ENCODE data around the gene CCDC187.

CCDC187 gene

GRCh38 chr9:136296434-136297015, 7.4 kb downstream of the CCDC187 start:
- Histone ChIP-seq H3K4me2 (ENCODE audit: low read length) (no peak overlapping the region), H3K79me2 (ENCODE audit: control insufficient read depth, low read length) (no peaks in the 10 kb centered on the region), H3K9me3 (ENCODE audit: control insufficient read depth, insufficient read depth, low read length) (peaks cover 12% of the 10 kb centered on the region; the same call in 1 of the 2 replicates), H3K9me2 (replicated peaks; ENCODE audit: control insufficient read depth, low read length) (no peaks in the 10 kb centered on the region), H4K20me1 (ENCODE audit: control insufficient read depth, insufficient read depth, low read depth, low read length) (no peaks in the 10 kb centered on the region), H3K36me3 (ENCODE audit: control insufficient read depth, low read length) (no peaks in the 10 kb centered on the region), H3F3A (ENCODE audit: control insufficient read depth, insufficient read depth) (peaks cover 3% of the 10 kb centered on the region; the same call in 1 of the 2 replicates), H3K4me1 (ENCODE audit: control insufficient read depth, low read length) (no peaks in the 10 kb centered on the region), H3K27me3 (ENCODE audit: control insufficient read depth, low read length) (no peaks in the 10 kb centered on the region), H3K4me3 (ENCODE audit: low read length) (no peak overlapping the region), H3K27ac (ENCODE audit: low read depth, low read length) (no peak overlapping the region)
- no peak for TF ChIP-seq EZH2phosphoT487 (IDR thresholded peaks at IDR 0.05; ENCODE audit: borderline replicate concordance, low read length)
- TF ChIP-seq CTCF (IDR thresholded peaks at IDR 0.05; ENCODE audit: low read depth, low read length, poor library complexity, severe bottlenecking) = no peak

- Histone ChIP-seq H3K4me2 (ENCODE audit: low read length) (no peak overlapping the region), H3K4me3 (ENCODE audit: low read length) (no peak overlapping the region), H3K9me3 (ENCODE audit: control insufficient read depth, insufficient read depth, low read length) (peaks cover 12% of the 10 kb centered on the region; the same call in 1 of the 2 replicates), H3K9me2 (replicated peaks; ENCODE audit: control insufficient read depth, low read length) (no peaks in the 10 kb centered on the region), H3K36me3 (ENCODE audit: control insufficient read depth, low read length) (no peaks in the 10 kb centered on the region), H3K79me2 (ENCODE audit: control insufficient read depth, low read length) (no peaks in the 10 kb centered on the region), H3K27ac (ENCODE audit: low read depth, low read length) (no peak overlapping the region), H3F3A (ENCODE audit: control insufficient read depth, insufficient read depth) (peaks cover 3% of the 10 kb centered on the region; the same call in 1 of the 2 replicates), H3K4me1 (ENCODE audit: control insufficient read depth, low read length) (no peaks in the 10 kb centered on the region), H3K27me3 (ENCODE audit: control insufficient read depth, low read length) (no peaks in the 10 kb centered on the region), H4K20me1 (ENCODE audit: control insufficient read depth, insufficient read depth, low read depth, low read length) (no peaks in the 10 kb centered on the region)
- TF ChIP-seq CTCF (IDR thresholded peaks at IDR 0.05; ENCODE audit: low read depth, low read length, poor library complexity, severe bottlenecking) (no peak), EZH2phosphoT487 (IDR thresholded peaks at IDR 0.05; ENCODE audit: borderline replicate concordance, low read length) (no peak)
These were observed 8.1 kb downstream of the CCDC187 start for GRCh38 chr9:136295542-136296433.

GRCh38 chr9:136295055-136295454, 8.8 kb downstream of the CCDC187 start:
- Histone ChIP-seq H3K4me2 (ENCODE audit: low read length) (no peak overlapping the region), H3K4me3 (ENCODE audit: low read length) (no peak overlapping the region), H3K27me3 (ENCODE audit: control insufficient read depth, low read length) (no peaks in the 10 kb centered on the region), H3F3A (ENCODE audit: control insufficient read depth, insufficient read depth) (peaks cover 3% of the 10 kb centered on the region; the same call in 1 of the 2 replicates), H3K27ac (ENCODE audit: low read depth, low read length) (no peak overlapping the region), H4K20me1 (ENCODE audit: control insufficient read depth, insufficient read depth, low read depth, low read length) (no peaks in the 10 kb centered on the region), H3K4me1 (ENCODE audit: control insufficient read depth, low read length) (no peaks in the 10 kb centered on the region), H3K79me2 (ENCODE audit: control insufficient read depth, low read length) (no peaks in the 10 kb centered on the region), H3K36me3 (ENCODE audit: control insufficient read depth, low read length) (no peaks in the 10 kb centered on the region), H3K9me2 (replicated peaks; ENCODE audit: control insufficient read depth, low read length) (no peaks in the 10 kb centered on the region), H3K9me3 (ENCODE audit: control insufficient read depth, insufficient read depth, low read length) (peaks cover 12% of the 10 kb centered on the region; the same call in 1 of the 2 replicates)
- TF ChIP-seq CTCF (IDR thresholded peaks at IDR 0.05; ENCODE audit: low read depth, low read length, poor library complexity, severe bottlenecking) (no peak), EZH2phosphoT487 (IDR thresholded peaks at IDR 0.05; ENCODE audit: borderline replicate concordance, low read length) (no peak)
